Activated T-cell treated with anti-CD3 and anti-CD28 coated beads, Interleukin-2, amount 50 U/mL, for 72 hours (primary cell): ENCODE measurements around the gene IQGAP1. TPM values are rescaled to one million over a fixed set of nuclear protein-coding genes. Genes with fewer than 3 reads are reported as not detected.

Experiments used
- ATAC-seq, 2 donors: fragments of 150-1000 bp; cut with Tn5 transposase; replicated peaks in 1 of 2; 2 replicates each; pipeline ENCODE4 v1.10.0; 2021; ENCODE audit warnings: moderate library complexity in 2 of 2, mild to moderate bottlenecking in 1 of 2
- DNase-seq, 2 donors: peaks; one replicate each; pipeline ENCODE4 v3.0.0; 2021 to 2022; ENCODE audit warnings: mixed read lengths in 1 of 2
- H3K27ac Mint-ChIP-seq: one replicate; pipeline ENCODE4 v1.8.0; 2022; ENCODE audit warnings: mild to moderate bottlenecking, moderate library complexity, mixed read lengths
- H3K27me3 Mint-ChIP-seq: one replicate; pipeline ENCODE4 v1.8.0; 2022; ENCODE audit warnings: low read depth, mixed read lengths
- H3K36me3 Mint-ChIP-seq, 2 donors: one replicate each; pipeline ENCODE4 v1.8.0; 2022; ENCODE audit warnings: mixed read lengths in 2 of 2, mild to moderate bottlenecking in 1 of 2; ENCODE audit not compliant: insufficient read depth in 2 of 2
- H3K4me1 Mint-ChIP-seq: one replicate; pipeline ENCODE4 v1.8.0; 2022; ENCODE audit warnings: low read depth, mixed read lengths
- H3K4me3 Mint-ChIP-seq, 2 donors: one replicate each; pipeline ENCODE4 v1.8.0; 2022; ENCODE audit warnings: mild to moderate bottlenecking in 2 of 2, mixed read lengths in 2 of 2, moderate library complexity in 2 of 2
- H3K9me3 Mint-ChIP-seq, 2 donors: one replicate each; pipeline ENCODE4 v1.8.0; 2022; ENCODE audit warnings: mixed read lengths in 2 of 2
- total RNA-seq, 2 donors: library from RNA; stranded (reverse); gene quantifications; one replicate each; pipeline ENCODE4 v1.2.3, GENCODE V29; 2022

Gene IQGAP1
- total RNA-seq, 2 donors from 2014 or later = 177 to 184 TPM

- H3K9me3 Mint-ChIP-seq = peaks cover 4 to 6% of the 10 kb centered on the region in 2 donors
- H3K36me3 Mint-ChIP-seq = peaks cover 12 to 17% of the 10 kb centered on the region in 2 donors
- peaks cover 89% of the 10 kb centered on the region for H3K4me1 Mint-ChIP-seq
- no peaks in the 10 kb centered on the region for H3K27me3 Mint-ChIP-seq
- peak overlapping the region; percentile 99 for H3K27ac Mint-ChIP-seq
- DNase-seq = no peak
- peak; percentile 29 to 49 for ATAC-seq
- peak overlapping the region; percentile 79 to 90 for H3K4me3 Mint-ChIP-seq
Observed at GRCh38 chr15:90419206-90419605, 31.2 kb downstream of the IQGAP1 start.

- Mint-ChIP-seq H3K4me3 (peak overlapping the region; percentile 79 to 90), H3K27me3 (no peaks in the 10 kb centered on the region), H3K4me1 (peaks cover 87% of the 10 kb centered on the region), H3K36me3 (peaks cover 12 to 17% of the 10 kb centered on the region in 2 donors), H3K9me3 (peaks cover 4 to 6% of the 10 kb centered on the region in 2 donors), H3K27ac (peak overlapping the region; percentile 99)
- DNase-seq (peak; percentile 59 to 67), ATAC-seq (peak; percentile 99)
Observed at GRCh38 chr15:90419738-90420406, 31.8 kb downstream of the IQGAP1 start.

GRCh38 chr15:90420451-90420850 lies 32.4 kb downstream of the IQGAP1 start:
- Mint-ChIP-seq H3K4me1 (peaks cover 81% of the 10 kb centered on the region), H3K4me3 (peak overlapping the region; percentile 79 to 90), H3K27me3 (no peaks in the 10 kb centered on the region), H3K36me3 (peaks cover 12 to 17% of the 10 kb centered on the region in 2 donors), H3K9me3 (peaks cover 4 to 6% of the 10 kb centered on the region in 2 donors), H3K27ac (peak overlapping the region; percentile 99)
- DNase-seq = no peak
- ATAC-seq = no peak

- H3K36me3 Mint-ChIP-seq = peaks cover 9 to 18% of the 10 kb centered on the region in 2 donors
- H3K4me1 Mint-ChIP-seq = peaks cover 75% of the 10 kb centered on the region
- peaks cover 4 to 6% of the 10 kb centered on the region in 2 donors for H3K9me3 Mint-ChIP-seq
- DNase-seq (no peak), ATAC-seq (no peak)
- H3K4me3 Mint-ChIP-seq = peak overlapping the region in 1 of 2 donors; percentile 49
- H3K27ac Mint-ChIP-seq = peak overlapping the region; percentile 73
- H3K27me3 Mint-ChIP-seq = no peaks in the 10 kb centered on the region
Observed at GRCh38 chr15:90421527-90421926, 33.5 kb downstream of the IQGAP1 start.

GRCh38 chr15:90422043-90422442 lies 34.0 kb downstream of the IQGAP1 start:
- H3K9me3 Mint-ChIP-seq = peaks cover 2 to 4% of the 10 kb centered on the region in 2 donors
- no peak overlapping the region for H3K27ac Mint-ChIP-seq
- DNase-seq (no peak), ATAC-seq (no peak)
- H3K4me3 Mint-ChIP-seq = no peak overlapping the region
- H3K36me3 Mint-ChIP-seq = peaks cover 5 to 13% of the 10 kb centered on the region in 2 donors
- peaks cover 70% of the 10 kb centered on the region for H3K4me1 Mint-ChIP-seq
- H3K27me3 Mint-ChIP-seq = no peaks in the 10 kb centered on the region

- Mint-ChIP-seq H3K9me3 (no peaks in the 10 kb centered on the region), H3K27me3 (no peaks in the 10 kb centered on the region), H3K4me1 (peaks cover 61% of the 10 kb centered on the region), H3K4me3 (peak overlapping the region in 1 of 2 donors; percentile 14), H3K36me3 (peaks cover under 1 to 11% of the 10 kb centered on the region in 2 donors), H3K27ac (no peak overlapping the region)
- DNase-seq = no peak
- ATAC-seq = no peak
Observed at GRCh38 chr15:90422936-90423335, 34.9 kb downstream of the IQGAP1 start.

- H3K4me1 Mint-ChIP-seq = peaks cover 52% of the 10 kb centered on the region
- no peaks in the 10 kb centered on the region for H3K27me3 Mint-ChIP-seq
- DNase-seq (no peak), ATAC-seq (no peak)
- peaks cover 0 to 11% of the 10 kb centered on the region in 2 donors for H3K36me3 Mint-ChIP-seq
- H3K27ac Mint-ChIP-seq = peak overlapping the region; percentile 14
- H3K9me3 Mint-ChIP-seq = no peaks in the 10 kb centered on the region
- H3K4me3 Mint-ChIP-seq = peak overlapping the region in 1 of 2 donors; percentile 12
Observed at GRCh38 chr15:90423801-90424319, 35.8 kb downstream of the IQGAP1 start.

- Mint-ChIP-seq H3K4me3 (no peak overlapping the region), H3K36me3 (peaks cover 2 to 17% of the 10 kb centered on the region in 2 donors), H3K27me3 (no peaks in the 10 kb centered on the region), H3K27ac (peak overlapping the region; percentile 16), H3K9me3 (no peaks in the 10 kb centered on the region), H3K4me1 (peaks cover 32% of the 10 kb centered on the region)
- DNase-seq = no peak
- ATAC-seq = no peak
Observed at GRCh38 chr15:90425726-90426346, 37.8 kb downstream of the IQGAP1 start.

- ATAC-seq = no peak
- Mint-ChIP-seq H3K4me1 (peaks cover 20% of the 10 kb centered on the region), H3K27ac (peak overlapping the region; percentile 57), H3K36me3 (peaks cover 2 to 17% of the 10 kb centered on the region in 2 donors), H3K27me3 (no peaks in the 10 kb centered on the region), H3K4me3 (no peak overlapping the region), H3K9me3 (no peaks in the 10 kb centered on the region)
- no peak for DNase-seq
Observed at GRCh38 chr15:90427185-90427584, 39.1 kb downstream of the IQGAP1 start.

- DNase-seq = no peak
- Mint-ChIP-seq H3K4me3 (no peak overlapping the region), H3K4me1 (peaks cover 8% of the 10 kb centered on the region), H3K9me3 (no peaks in the 10 kb centered on the region), H3K27me3 (no peaks in the 10 kb centered on the region), H3K36me3 (peaks cover 4 to 40% of the 10 kb centered on the region in 2 donors), H3K27ac (no peak overlapping the region)
- no peak for ATAC-seq
Observed at GRCh38 chr15:90432253-90432652, 44.2 kb downstream of the IQGAP1 start.

- ATAC-seq (no peak), DNase-seq (no peak)
- H3K27ac Mint-ChIP-seq = peak overlapping the region; percentile 82
- H3K4me3 Mint-ChIP-seq = no peak overlapping the region
- no peaks in the 10 kb centered on the region for H3K27me3 Mint-ChIP-seq
- H3K9me3 Mint-ChIP-seq = no peaks in the 10 kb centered on the region
- H3K36me3 Mint-ChIP-seq = peaks cover 5 to 36% of the 10 kb centered on the region in 2 donors
- H3K4me1 Mint-ChIP-seq = peaks cover 8% of the 10 kb centered on the region
Observed at GRCh38 chr15:90435652-90436337, 47.8 kb downstream of the IQGAP1 start.

- Mint-ChIP-seq H3K4me3 (no peak overlapping the region), H3K36me3 (peaks cover 5 to 45% of the 10 kb centered on the region in 2 donors), H3K9me3 (no peaks in the 10 kb centered on the region), H3K27me3 (no peaks in the 10 kb centered on the region), H3K27ac (no peak overlapping the region), H3K4me1 (peaks cover 8% of the 10 kb centered on the region)
- DNase-seq (no peak), ATAC-seq (no peak)
Observed at GRCh38 chr15:90436952-90437351, 48.9 kb downstream of the IQGAP1 start.

- H3K4me1 Mint-ChIP-seq = peaks cover 8% of the 10 kb centered on the region
- no peak for DNase-seq
- H3K27ac Mint-ChIP-seq = no peak overlapping the region
- ATAC-seq = no peak
- H3K27me3 Mint-ChIP-seq = no peaks in the 10 kb centered on the region
- H3K4me3 Mint-ChIP-seq = no peak overlapping the region
- H3K9me3 Mint-ChIP-seq = no peaks in the 10 kb centered on the region
- H3K36me3 Mint-ChIP-seq = peaks cover 5 to 45% of the 10 kb centered on the region in 2 donors
Observed at GRCh38 chr15:90437516-90437915, 49.5 kb downstream of the IQGAP1 start.
